GM12873 (cell line): ENCODE data around the gene DNAJC12.

Source experiments
- CTCF ChIP-seq: IDR thresholded peaks from 2 replicates; pipeline ENCODE4 v1.5.1; 2012; ENCODE audit warnings: low read depth, mild to moderate bottlenecking, moderate library complexity, low read length, control low read depth; ENCODE audit not compliant: insufficient read depth; ENCODE audit errors: missing control alignments

DNAJC12 gene

GRCh38 chr10:67767244-67767643 is 70.7 kb downstream of the DNAJC12 start:
- TF ChIP-seq CTCF = no peak

- TF ChIP-seq CTCF = no peak
Measured at GRCh38 chr10:67764012-67764822, 73.8 kb downstream of the DNAJC12 start.

GRCh38 chr10:67763499-67764011 is 74.4 kb downstream of the DNAJC12 start:
- TF ChIP-seq CTCF = no peak

- no peak for TF ChIP-seq CTCF
Measured at GRCh38 chr10:67760272-67760671, 77.7 kb downstream of the DNAJC12 start.
